Stomach smooth muscle (tissue), 2 donors: Measurements from ENCODE around the gene ZFYVE1.

ENCODE experiments used
- H3K27ac ChIP-seq: one replicate; pipeline ENCODE4 v1.7.0; 2013; ENCODE audit warnings: mild to moderate bottlenecking, low read length, inconsistent platforms
- H3K27me3 ChIP-seq, 2 donors: one replicate each; pipeline ENCODE4 v1.7.0; 2013; ENCODE audit warnings: low read length in 2 of 2; ENCODE audit not compliant: insufficient read depth in 2 of 2, control insufficient read depth in 1 of 2
- H3K36me3 ChIP-seq, 2 donors: one replicate each; pipeline ENCODE4 v1.7.0; 2013; ENCODE audit warnings: low read length in 2 of 2; ENCODE audit not compliant: control insufficient read depth in 2 of 2, insufficient read depth in 2 of 2
- H3K4me1 ChIP-seq: one replicate; pipeline ENCODE4 v1.7.0; 2013; ENCODE audit warnings: low read length; ENCODE audit not compliant: control insufficient read depth, insufficient read depth
- H3K4me3 ChIP-seq, 2 donors: one replicate each; pipeline ENCODE4 v1.7.0; 2013; ENCODE audit warnings: low read length in 2 of 2
- H3K9ac ChIP-seq, 2 donors: one replicate each; pipeline ENCODE4 v1.7.0; 2013; ENCODE audit warnings: low read length in 2 of 2, mild to moderate bottlenecking in 1 of 2
- H3K9me3 ChIP-seq, 2 donors: one replicate each; pipeline ENCODE4 v1.7.0; 2013; ENCODE audit warnings: low read length in 2 of 2; ENCODE audit not compliant: control insufficient read depth in 2 of 2
- donor health status: healthy.
- donor health status: Pancreatic carcinoma.

Gene ZFYVE1

GRCh38 chr14:73003681-73004080 is 23.2 kb downstream of the ZFYVE1 start:
- Histone ChIP-seq H3K9ac (no peak overlapping the region), H3K36me3 (peaks cover 2 to 4% of the 10 kb centered on the region in 2 donors), H3K4me3 (no peak overlapping the region), H3K27me3 (no peaks in the 10 kb centered on the region), H3K27ac (no peak overlapping the region), H3K9me3 (no peaks in the 10 kb centered on the region), H3K4me1 (peaks cover 11% of the 10 kb centered on the region)

DNA sequence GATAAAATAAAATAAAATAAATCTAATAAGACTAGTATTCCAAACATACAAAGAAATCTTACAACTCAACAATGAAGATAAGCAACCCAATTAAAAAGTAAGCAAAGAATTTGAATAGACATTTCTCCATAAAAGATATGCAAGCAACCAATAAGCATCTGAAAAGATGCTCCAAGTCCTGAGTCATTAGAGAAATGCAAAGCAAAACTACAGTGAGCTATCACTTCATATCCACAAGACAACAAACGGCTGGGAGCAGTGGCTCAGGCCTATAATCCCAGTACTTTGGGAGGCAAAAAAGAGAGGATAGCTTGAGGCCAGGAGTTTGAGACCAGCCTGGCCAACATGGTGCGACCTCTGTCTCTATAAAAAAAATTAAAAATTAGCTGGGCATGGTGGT is 26.8 kb downstream of the ZFYVE1 start:
- Histone ChIP-seq H3K36me3 (peaks cover 17 to 25% of the 10 kb centered on the region in 2 donors), H3K4me3 (no peak overlapping the region), H3K27me3 (no peaks in the 10 kb centered on the region), H3K27ac (no peak overlapping the region), H3K4me1 (no peaks in the 10 kb centered on the region), H3K9me3 (no peaks in the 10 kb centered on the region), H3K9ac (no peak overlapping the region)

- Histone ChIP-seq H3K36me3 (peaks cover 17 to 29% of the 10 kb centered on the region in 2 donors), H3K27me3 (no peaks in the 10 kb centered on the region), H3K9ac (no peak overlapping the region), H3K4me1 (no peaks in the 10 kb centered on the region), H3K27ac (no peak overlapping the region), H3K9me3 (no peaks in the 10 kb centered on the region), H3K4me3 (no peak overlapping the region)
Observed at GRCh38 chr14:72999316-72999715, 27.6 kb downstream of the ZFYVE1 start.

- H3K4me1 ChIP-seq: no peaks in the 10 kb centered on the region
- H3K4me3 ChIP-seq: no peak overlapping the region
- H3K9me3 ChIP-seq: no peaks in the 10 kb centered on the region
- no peak overlapping the region for H3K9ac ChIP-seq
- H3K36me3 ChIP-seq: peaks cover 15 to 30% of the 10 kb centered on the region in 2 donors
- no peaks in the 10 kb centered on the region for H3K27me3 ChIP-seq
- H3K27ac ChIP-seq: no peak overlapping the region
Observed at GRCh38 chr14:72998252-72998903, 28.5 kb downstream of the ZFYVE1 start.

- no peaks in the 10 kb centered on the region for H3K9me3 ChIP-seq
- peaks cover 23 to 40% of the 10 kb centered on the region in 2 donors for H3K36me3 ChIP-seq
- H3K4me1 ChIP-seq: no peaks in the 10 kb centered on the region
- no peak overlapping the region for H3K4me3 ChIP-seq
- no peak overlapping the region for H3K9ac ChIP-seq
- H3K27me3 ChIP-seq: no peaks in the 10 kb centered on the region
- H3K27ac ChIP-seq: no peak overlapping the region
Observed at GRCh38 chr14:72996916-72997315, 30.0 kb downstream of the ZFYVE1 start.

GRCh38 chr14:72990171-72990570 is 36.7 kb downstream of the ZFYVE1 start:
- H3K4me1 ChIP-seq: no peaks in the 10 kb centered on the region
- H3K4me3 ChIP-seq: no peak overlapping the region
- no peak overlapping the region for H3K9ac ChIP-seq
- no peaks in the 10 kb centered on the region for H3K27me3 ChIP-seq
- peaks cover 16 to 26% of the 10 kb centered on the region in 2 donors for H3K36me3 ChIP-seq
- H3K9me3 ChIP-seq: no peaks in the 10 kb centered on the region
- H3K27ac ChIP-seq: no peak overlapping the region

GRCh38 chr14:72986857-72987256 is 40.0 kb downstream of the ZFYVE1 start:
- Histone ChIP-seq H3K4me1 (no peaks in the 10 kb centered on the region), H3K36me3 (peaks cover 15 to 25% of the 10 kb centered on the region in 2 donors), H3K27me3 (no peaks in the 10 kb centered on the region)

GRCh38 chr14:72986214-72986613 is 40.7 kb downstream of the ZFYVE1 start:
- H3K27me3 ChIP-seq: no peaks in the 10 kb centered on the region
- no peak overlapping the region for H3K4me3 ChIP-seq
- H3K27ac ChIP-seq: no peak overlapping the region
- H3K9ac ChIP-seq: no peak overlapping the region
- H3K4me1 ChIP-seq: no peaks in the 10 kb centered on the region
- no peaks in the 10 kb centered on the region for H3K9me3 ChIP-seq
- H3K36me3 ChIP-seq: peaks cover 20 to 28% of the 10 kb centered on the region in 2 donors

More at GRCh38 chr14:72986857-72987256, 40.0 kb downstream of the ZFYVE1 start:
- H3K27ac ChIP-seq: no peak overlapping the region
- H3K4me3 ChIP-seq: no peak overlapping the region
- no peaks in the 10 kb centered on the region for H3K9me3 ChIP-seq
- no peak overlapping the region for H3K9ac ChIP-seq

- Histone ChIP-seq H3K9ac (no peak overlapping the region), H3K27me3 (no peaks in the 10 kb centered on the region), H3K9me3 (no peaks in the 10 kb centered on the region), H3K27ac (no peak overlapping the region), H3K4me1 (no peaks in the 10 kb centered on the region), H3K4me3 (no peak overlapping the region), H3K36me3 (peaks cover 31 to 33% of the 10 kb centered on the region in 2 donors)
Observed at GRCh38 chr14:72982146-72982708, 44.7 kb downstream of the ZFYVE1 start.

GRCh38 chr14:72980863-72981262 is 46.0 kb downstream of the ZFYVE1 start:
- Histone ChIP-seq H3K27ac (no peak overlapping the region), H3K9ac (no peak overlapping the region), H3K27me3 (no peaks in the 10 kb centered on the region), H3K36me3 (peaks cover 28% of the 10 kb centered on the region in 2 donors), H3K4me1 (no peaks in the 10 kb centered on the region), H3K4me3 (no peak overlapping the region), H3K9me3 (no peaks in the 10 kb centered on the region)

DNA sequence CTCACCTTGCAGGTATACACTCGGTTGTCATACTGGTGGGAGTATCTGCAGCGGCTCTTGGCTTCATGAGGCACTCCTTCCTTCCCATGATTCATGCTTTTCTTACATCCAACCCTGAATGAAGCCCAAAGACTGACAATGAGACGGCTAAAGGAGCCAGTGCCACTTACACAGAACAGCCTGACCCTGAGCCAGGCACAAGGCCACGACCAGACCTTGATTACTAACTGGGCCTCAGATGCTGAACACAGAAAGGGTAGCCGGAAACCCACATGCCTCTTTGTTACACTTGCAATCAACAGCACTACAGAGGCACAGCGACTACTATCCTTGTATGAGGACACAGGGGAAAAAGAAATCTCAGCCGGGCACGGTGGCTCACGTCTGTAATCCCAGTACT is 48.0 kb downstream of the ZFYVE1 start:
- peaks cover 41 to 45% of the 10 kb centered on the region in 2 donors for H3K36me3 ChIP-seq
- H3K4me3 ChIP-seq: no peak overlapping the region
- H3K9ac ChIP-seq: no peak overlapping the region
- no peak overlapping the region for H3K27ac ChIP-seq
- H3K9me3 ChIP-seq: no peaks in the 10 kb centered on the region
- H3K27me3 ChIP-seq: no peaks in the 10 kb centered on the region
- no peaks in the 10 kb centered on the region for H3K4me1 ChIP-seq
